ENCODE data around the gene PFN1. TPM values are rescaled to one million over a fixed set of nuclear protein-coding genes. Genes with fewer than 3 reads are reported as not detected.

Gene PFN1
- total RNA-seq, 1 donor from 2014 or later: 509 TPM

GRCh38 chr17:4986951-4987766, 38.8 kb upstream of the PFN1 start, which contains the start of gene CAMTA2:
TSS of gene CAMTA2 (minus strand) at chr17:4987675. CDS start at chr17:4986222, 1,453 bp downstream.
- Mint-ChIP-seq H3K27ac (ENCODE audit: unreplicated experiment) (peak within 1 kb of the TSS; percentile 94), H3K36me3 (ENCODE audit: unreplicated experiment) (peaks cover 3% of the 10 kb centered on the region), H3K4me3 (ENCODE audit: unreplicated experiment) (peak within 1 kb of the TSS; percentile 87), H3K27me3 (ENCODE audit: unreplicated experiment) (no peaks in the 10 kb centered on the region), H3K9me3 (ENCODE audit: unreplicated experiment) (no peaks in the 10 kb centered on the region), H3K4me1 (ENCODE audit: unreplicated experiment) (peaks cover 30% of the 10 kb centered on the region)
- TF ChIP-seq, protein P1, sequence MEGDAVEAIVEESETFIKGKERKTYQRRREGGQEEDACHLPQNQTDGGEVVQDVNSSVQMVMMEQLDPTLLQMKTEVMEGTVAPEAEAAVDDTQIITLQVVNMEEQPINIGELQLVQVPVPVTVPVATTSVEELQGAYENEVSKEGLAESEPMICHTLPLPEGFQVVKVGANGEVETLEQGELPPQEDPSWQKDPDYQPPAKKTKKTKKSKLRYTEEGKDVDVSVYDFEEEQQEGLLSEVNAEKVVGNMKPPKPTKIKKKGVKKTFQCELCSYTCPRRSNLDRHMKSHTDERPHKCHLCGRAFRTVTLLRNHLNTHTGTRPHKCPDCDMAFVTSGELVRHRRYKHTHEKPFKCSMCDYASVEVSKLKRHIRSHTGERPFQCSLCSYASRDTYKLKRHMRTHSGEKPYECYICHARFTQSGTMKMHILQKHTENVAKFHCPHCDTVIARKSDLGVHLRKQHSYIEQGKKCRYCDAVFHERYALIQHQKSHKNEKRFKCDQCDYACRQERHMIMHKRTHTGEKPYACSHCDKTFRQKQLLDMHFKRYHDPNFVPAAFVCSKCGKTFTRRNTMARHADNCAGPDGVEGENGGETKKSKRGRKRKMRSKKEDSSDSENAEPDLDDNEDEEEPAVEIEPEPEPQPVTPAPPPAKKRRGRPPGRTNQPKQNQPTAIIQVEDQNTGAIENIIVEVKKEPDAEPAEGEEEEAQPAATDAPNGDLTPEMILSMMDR (IDR thresholded peaks at IDR 0.05): peak; percentile 80
- peak; percentile 93 for DNase-seq (ENCODE audit: extremely low spot score, unreplicated experiment)

DNA sequence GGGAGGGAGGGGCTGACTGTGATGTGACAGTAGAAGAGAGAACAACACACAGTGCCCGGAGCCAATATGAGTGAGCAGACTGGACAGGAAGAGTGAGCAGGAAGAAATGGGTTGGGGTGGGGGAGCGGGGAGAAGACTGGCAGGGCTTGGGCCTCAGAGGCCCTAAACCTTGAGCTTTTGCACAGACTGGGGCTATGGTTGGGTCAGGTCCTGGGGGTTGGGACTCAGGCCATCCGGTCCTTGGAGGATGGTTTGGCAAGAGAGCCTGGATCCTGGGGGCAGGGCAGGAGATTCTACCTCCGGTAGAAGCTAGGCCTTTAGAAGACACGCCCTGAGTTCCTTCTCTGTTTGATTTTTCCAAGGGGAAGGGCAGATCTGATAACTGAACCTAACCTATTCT, 38.1 kb upstream of the PFN1 start:
- Mint-ChIP-seq H3K27ac (ENCODE audit: unreplicated experiment) (peak overlapping the region; percentile 94), H3K36me3 (ENCODE audit: unreplicated experiment) (peaks cover 3% of the 10 kb centered on the region), H3K4me1 (ENCODE audit: unreplicated experiment) (peaks cover 30% of the 10 kb centered on the region), H3K9me3 (ENCODE audit: unreplicated experiment) (no peaks in the 10 kb centered on the region), H3K27me3 (ENCODE audit: unreplicated experiment) (no peaks in the 10 kb centered on the region), H3K4me3 (ENCODE audit: unreplicated experiment) (peak overlapping the region; percentile 87)
- TF ChIP-seq, protein P1 (IDR thresholded peaks at IDR 0.05): no peak
- DNase-seq (ENCODE audit: extremely low spot score, unreplicated experiment): no peak

GRCh38 chr17:4982305-4982704, 34.0 kb upstream of the PFN1 start:
- Mint-ChIP-seq H3K4me1 (ENCODE audit: unreplicated experiment) (peaks cover 13% of the 10 kb centered on the region), H3K27me3 (ENCODE audit: unreplicated experiment) (no peaks in the 10 kb centered on the region), H3K4me3 (ENCODE audit: unreplicated experiment) (no peak overlapping the region), H3K9me3 (ENCODE audit: unreplicated experiment) (no peaks in the 10 kb centered on the region), H3K27ac (ENCODE audit: unreplicated experiment) (peak overlapping the region; percentile 21), H3K36me3 (ENCODE audit: unreplicated experiment) (peaks cover 9% of the 10 kb centered on the region)
- TF ChIP-seq, protein P1 (IDR thresholded peaks at IDR 0.05): no peak
- no peak for DNase-seq (ENCODE audit: extremely low spot score, unreplicated experiment)

DNA sequence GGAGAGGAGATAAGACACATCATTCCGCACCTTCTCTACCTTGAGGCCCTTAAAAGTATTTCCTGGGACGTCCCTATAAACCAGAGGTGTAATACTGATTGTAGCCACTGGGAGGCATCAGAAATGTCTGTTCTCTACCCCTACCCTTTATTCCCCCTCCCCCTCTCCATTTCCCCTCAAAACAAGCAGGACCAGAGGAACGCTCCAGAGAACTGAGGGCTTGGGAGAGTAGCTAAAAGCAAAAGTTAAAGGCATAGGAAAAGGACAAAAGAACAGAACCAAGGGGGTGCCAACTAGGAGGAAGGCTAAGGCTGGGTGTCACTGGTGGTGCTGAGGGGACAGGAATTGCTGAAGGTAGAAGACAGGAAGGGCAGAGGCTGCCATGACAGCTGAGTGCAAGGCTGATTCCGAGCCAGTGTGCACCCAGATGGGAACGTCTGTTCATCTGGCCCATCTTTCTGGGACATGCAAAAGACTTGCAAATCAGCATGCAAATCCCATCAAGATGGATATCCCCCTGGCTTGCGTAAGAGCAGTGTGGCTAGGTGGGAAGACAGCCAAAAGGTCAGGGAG, 32.4 kb upstream of the PFN1 start:
- H3K9me3 Mint-ChIP-seq (ENCODE audit: unreplicated experiment): no peaks in the 10 kb centered on the region
- peaks cover 12% of the 10 kb centered on the region for H3K36me3 Mint-ChIP-seq (ENCODE audit: unreplicated experiment)
- no peak for DNase-seq (ENCODE audit: extremely low spot score, unreplicated experiment)
- no peaks in the 10 kb centered on the region for H3K27me3 Mint-ChIP-seq (ENCODE audit: unreplicated experiment)
- H3K4me1 Mint-ChIP-seq (ENCODE audit: unreplicated experiment): peaks cover 2% of the 10 kb centered on the region
- H3K4me3 Mint-ChIP-seq (ENCODE audit: unreplicated experiment): no peak overlapping the region
- TF ChIP-seq, protein P1 (IDR thresholded peaks at IDR 0.05): peak; percentile 69
- H3K27ac Mint-ChIP-seq (ENCODE audit: unreplicated experiment): no peak overlapping the region

DNA sequence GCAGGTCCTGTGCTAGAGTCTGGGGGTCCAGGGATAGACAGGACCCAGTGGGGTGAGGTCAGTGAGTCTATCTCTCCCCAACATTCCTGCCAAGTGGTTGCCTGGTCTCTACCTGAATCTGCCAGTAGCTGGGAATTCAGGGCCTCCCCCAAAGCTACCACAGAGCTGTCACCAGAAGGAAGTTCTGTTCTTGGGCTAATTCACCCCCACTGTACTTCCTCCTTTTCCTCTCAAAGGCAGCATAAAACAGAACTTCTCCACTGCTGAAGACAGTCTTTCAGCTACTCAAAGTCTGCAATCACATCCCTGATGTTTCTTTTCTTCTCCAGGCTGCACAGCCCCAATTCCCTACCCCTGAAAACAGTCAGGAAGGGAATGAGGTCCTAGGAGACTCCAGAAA, 30.4 kb upstream of the PFN1 start:
- no peak overlapping the region for H3K27ac Mint-ChIP-seq (ENCODE audit: unreplicated experiment)
- no peaks in the 10 kb centered on the region for H3K9me3 Mint-ChIP-seq (ENCODE audit: unreplicated experiment)
- no peak overlapping the region for H3K4me3 Mint-ChIP-seq (ENCODE audit: unreplicated experiment)
- H3K4me1 Mint-ChIP-seq (ENCODE audit: unreplicated experiment): peaks cover 4% of the 10 kb centered on the region
- DNase-seq (ENCODE audit: extremely low spot score, unreplicated experiment): no peak
- no peaks in the 10 kb centered on the region for H3K27me3 Mint-ChIP-seq (ENCODE audit: unreplicated experiment)
- H3K36me3 Mint-ChIP-seq (ENCODE audit: unreplicated experiment): peaks cover 16% of the 10 kb centered on the region
- TF ChIP-seq, protein P1 (IDR thresholded peaks at IDR 0.05): no peak

Measured in osteocyte (in vitro differentiated cells).